ENCODE data around the gene CCDC186. TPM values are rescaled to one million over a fixed set of nuclear protein-coding genes. Genes with fewer than 3 reads are reported as not detected.
"Not testable (repeated sequence)": the region's sequence is repeated elsewhere in the genome, so short reads cannot be mapped to it uniquely, and the experiment has no call there.

The CCDC186 gene
- total RNA-seq, 1 donor from 2014 or later = 13.9 TPM

DNA sequence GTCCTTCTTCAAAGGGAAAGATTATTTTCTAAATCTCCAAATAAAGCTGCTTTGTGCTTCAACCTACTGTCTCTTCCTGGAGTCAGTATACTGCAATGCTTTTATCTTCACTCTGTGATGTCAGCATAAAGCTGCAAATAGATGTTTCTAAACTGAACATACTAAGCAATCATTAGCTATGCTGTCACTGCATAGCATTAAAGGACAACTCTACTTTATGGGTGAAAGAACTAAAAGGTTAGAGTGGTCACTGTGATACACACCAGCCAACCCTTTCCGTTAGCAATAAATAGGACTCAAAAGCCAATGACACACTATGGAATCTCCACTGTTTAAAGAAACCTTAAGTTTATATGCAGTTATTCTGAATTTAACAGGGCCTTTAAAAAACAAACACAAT is 1.8 kb downstream of the CCDC186 start:
- Mint-ChIP-seq H3K4me3 (ENCODE audit: low read depth) (peak overlapping the region; percentile 97), H3K4me1 (ENCODE audit: low read depth) (peaks cover 26% of the 10 kb centered on the region), H3K36me3 (ENCODE audit: low read depth) (peaks cover 26% of the 10 kb centered on the region), H3K27me3 (ENCODE audit: low read depth) (peaks cover 19% of the 10 kb centered on the region), H3K9me3 (peaks cover 11% of the 10 kb centered on the region), H3K27ac (peak overlapping the region; percentile 50)
- intact Hi-C loops (cut with micrococcal nuclease) = loop anchor here (5.0 to 10.0 kb wide), 3 partner anchors 320 to 445 kb away; partner anchors contain the start of genes DCLRE1A and NHLRC2
- no peak for DNase-seq (ENCODE audit: low spot score)

DNA sequence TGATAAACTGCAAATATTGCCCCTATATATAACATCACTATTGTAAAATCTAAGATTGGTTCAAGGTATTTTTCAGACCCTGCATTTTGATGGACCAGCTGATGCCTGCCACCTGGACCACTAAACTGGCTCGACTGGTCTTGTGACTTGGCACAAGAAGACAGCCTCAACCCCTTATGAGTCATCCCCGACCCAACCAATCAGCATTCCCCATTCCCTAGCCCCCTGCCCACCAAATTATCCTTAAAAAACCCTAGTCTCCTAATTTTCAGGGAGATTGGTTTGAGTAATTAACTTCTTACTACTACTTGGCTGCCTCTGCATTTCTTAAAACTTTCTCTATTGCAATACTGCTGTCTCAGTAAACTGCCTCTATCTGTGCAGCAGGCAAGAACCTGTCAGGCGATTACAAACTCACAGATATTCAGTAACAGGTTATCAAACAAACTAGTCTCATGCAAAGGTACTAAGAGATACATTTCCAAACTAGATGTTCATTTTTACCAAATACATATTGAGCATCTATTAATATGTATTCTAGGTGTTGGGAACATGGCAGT is 5.5 kb downstream of the CCDC186 start:
- no peak for DNase-seq (ENCODE audit: low spot score)
- Mint-ChIP-seq H3K36me3 (ENCODE audit: low read depth) (peaks cover 36% of the 10 kb centered on the region), H3K4me3 (ENCODE audit: low read depth) (no peak overlapping the region), H3K27ac (no peak overlapping the region), H3K27me3 (ENCODE audit: low read depth) (no peaks in the 10 kb centered on the region), H3K4me1 (ENCODE audit: low read depth) (peaks cover 20% of the 10 kb centered on the region), H3K9me3 (peaks cover 12% of the 10 kb centered on the region)
- intact Hi-C loops (cut with micrococcal nuclease) = no loop called here

DNA sequence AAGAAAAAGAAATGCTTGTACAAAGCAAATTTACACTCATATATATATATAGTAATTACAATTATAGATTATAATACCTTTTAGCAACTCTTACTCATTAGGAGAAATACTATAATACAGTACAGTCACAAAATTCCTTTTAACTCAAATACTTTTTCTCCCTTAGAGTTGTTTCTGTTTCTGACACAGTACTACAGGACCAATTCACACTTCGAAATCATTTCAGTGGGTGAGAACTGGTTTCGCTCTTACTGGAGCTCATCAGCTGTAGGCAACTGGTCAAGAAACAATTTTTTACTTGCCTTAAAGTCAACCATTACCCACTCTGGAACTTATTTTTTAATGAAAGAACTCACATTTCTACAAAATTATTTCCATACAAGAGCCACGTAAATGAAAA is 6.0 kb downstream of the CCDC186 start:
- H3K4me3 Mint-ChIP-seq (ENCODE audit: low read depth) = no peak overlapping the region
- H3K27ac Mint-ChIP-seq = no peak overlapping the region
- no peaks in the 10 kb centered on the region for H3K27me3 Mint-ChIP-seq (ENCODE audit: low read depth)

DNA sequence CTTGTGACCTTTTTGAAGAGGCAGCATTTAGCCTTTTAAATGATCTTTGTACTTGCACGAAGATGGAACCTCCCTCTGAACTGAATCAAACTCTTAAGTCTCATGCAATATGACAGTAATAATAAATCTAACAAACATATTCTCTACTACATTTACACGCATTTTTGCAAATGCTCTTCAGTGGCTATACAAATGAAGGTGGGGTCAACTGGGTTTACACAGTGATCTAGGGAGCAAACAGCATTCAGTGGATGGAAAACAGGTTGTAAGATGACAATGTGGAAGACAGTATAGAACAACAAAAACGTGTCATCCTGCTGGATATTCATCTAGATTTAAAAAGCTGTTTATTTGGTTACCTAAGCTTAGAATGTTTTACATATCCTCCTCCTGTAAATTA is 7.5 kb downstream of the CCDC186 start:
- Mint-ChIP-seq H3K4me1 (ENCODE audit: low read depth) (peaks cover 17% of the 10 kb centered on the region), H3K9me3 (peaks cover 12% of the 10 kb centered on the region), H3K27ac (no peak overlapping the region), H3K36me3 (ENCODE audit: low read depth) (peaks cover 53% of the 10 kb centered on the region), H3K27me3 (ENCODE audit: low read depth) (no peaks in the 10 kb centered on the region), H3K4me3 (ENCODE audit: low read depth) (no peak overlapping the region)
- no peak for DNase-seq (ENCODE audit: low spot score)
- intact Hi-C loops (cut with micrococcal nuclease) = no loop called here

More for the DNA sequence above, 6.0 kb downstream of the CCDC186 start:
- Mint-ChIP-seq H3K9me3 (peaks cover 12% of the 10 kb centered on the region), H3K4me1 (ENCODE audit: low read depth) (peaks cover 21% of the 10 kb centered on the region), H3K36me3 (ENCODE audit: low read depth) (peaks cover 41% of the 10 kb centered on the region)
- intact Hi-C loops (cut with micrococcal nuclease) = no loop called here
- DNase-seq (ENCODE audit: low spot score) = no peak

DNA sequence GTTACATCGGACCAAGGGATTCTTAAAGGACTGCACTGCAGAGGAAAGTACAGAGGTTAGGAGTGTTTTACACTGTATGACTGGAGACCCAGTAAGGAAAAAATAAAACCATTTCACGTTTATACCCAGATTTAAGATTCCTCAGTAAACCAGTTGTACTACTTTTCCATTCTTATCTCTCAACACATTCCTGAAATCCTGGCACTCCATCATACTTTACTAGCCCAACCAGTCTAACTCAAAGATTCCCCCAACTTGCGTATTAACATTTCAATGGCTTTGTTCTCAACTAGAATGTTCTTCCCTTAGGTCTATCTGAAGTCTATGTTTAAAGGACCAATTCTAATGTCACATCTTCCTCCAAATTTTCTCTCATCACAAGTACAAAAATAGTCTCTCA is 8.0 kb downstream of the CCDC186 start:
- Mint-ChIP-seq H3K27ac (no peak overlapping the region), H3K36me3 (ENCODE audit: low read depth) (peaks cover 57% of the 10 kb centered on the region), H3K27me3 (ENCODE audit: low read depth) (no peaks in the 10 kb centered on the region), H3K9me3 (peaks cover 12% of the 10 kb centered on the region), H3K4me1 (ENCODE audit: low read depth) (peaks cover 17% of the 10 kb centered on the region), H3K4me3 (ENCODE audit: low read depth) (no peak overlapping the region)
- DNase-seq (ENCODE audit: low spot score) = no peak
- intact Hi-C loops (cut with micrococcal nuclease) = no loop called here

DNA sequence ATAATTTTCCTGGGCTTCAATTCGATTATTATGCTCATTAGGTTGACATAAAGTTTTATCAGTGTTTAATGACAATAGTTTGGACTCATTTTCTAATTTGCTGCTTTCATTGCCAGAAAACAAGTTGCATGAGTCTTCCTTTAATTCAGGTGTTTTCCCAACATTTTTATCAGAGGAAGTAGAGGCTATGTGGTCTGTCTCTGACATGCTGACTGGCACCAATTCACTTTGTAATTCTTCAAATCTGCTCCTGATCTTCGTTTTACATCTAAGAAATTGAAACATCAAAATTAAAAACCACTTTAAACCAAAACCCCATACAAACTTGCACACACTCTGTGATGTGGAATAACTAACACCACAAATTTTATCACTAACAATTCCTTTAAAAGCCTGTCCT is 10.9 kb downstream of the CCDC186 start:
- Mint-ChIP-seq H3K27ac (no peak overlapping the region), H3K36me3 (ENCODE audit: low read depth) (peaks cover 36% of the 10 kb centered on the region), H3K4me1 (ENCODE audit: low read depth) (peaks cover 17% of the 10 kb centered on the region), H3K27me3 (ENCODE audit: low read depth) (no peaks in the 10 kb centered on the region), H3K9me3 (peaks cover 4% of the 10 kb centered on the region), H3K4me3 (ENCODE audit: low read depth) (no peak overlapping the region)
- no peak for DNase-seq (ENCODE audit: low spot score)
- intact Hi-C loops (cut with micrococcal nuclease) = no loop called here

DNA sequence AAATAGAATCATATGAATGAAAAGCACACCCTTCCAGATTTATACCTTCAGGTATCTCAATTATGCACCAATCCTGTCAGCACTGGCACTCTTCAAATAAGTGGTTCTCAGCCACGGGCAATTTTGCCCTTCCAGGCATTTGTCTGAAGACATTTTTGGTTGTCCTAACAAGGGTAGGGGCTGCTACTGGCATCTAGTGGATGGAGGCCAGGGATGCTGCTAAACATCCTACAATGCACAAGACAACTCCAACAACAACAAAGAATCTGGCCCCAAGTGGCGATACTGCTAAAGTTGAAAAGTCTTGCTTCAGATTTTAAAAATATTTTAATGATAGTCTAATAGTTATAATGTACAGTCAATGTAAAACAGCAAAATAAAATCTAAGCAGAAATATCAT is 16.1 kb downstream of the CCDC186 start:
- H3K36me3 Mint-ChIP-seq (ENCODE audit: low read depth) = peaks cover 30% of the 10 kb centered on the region
- no peaks in the 10 kb centered on the region for H3K9me3 Mint-ChIP-seq
- no peaks in the 10 kb centered on the region for H3K27me3 Mint-ChIP-seq (ENCODE audit: low read depth)
- no peak for DNase-seq (ENCODE audit: low spot score)
- H3K27ac Mint-ChIP-seq = no peak overlapping the region
- peaks cover 6% of the 10 kb centered on the region for H3K4me1 Mint-ChIP-seq (ENCODE audit: low read depth)
- intact Hi-C loops (cut with micrococcal nuclease) = no loop called here
- H3K4me3 Mint-ChIP-seq (ENCODE audit: low read depth) = no peak overlapping the region

DNA sequence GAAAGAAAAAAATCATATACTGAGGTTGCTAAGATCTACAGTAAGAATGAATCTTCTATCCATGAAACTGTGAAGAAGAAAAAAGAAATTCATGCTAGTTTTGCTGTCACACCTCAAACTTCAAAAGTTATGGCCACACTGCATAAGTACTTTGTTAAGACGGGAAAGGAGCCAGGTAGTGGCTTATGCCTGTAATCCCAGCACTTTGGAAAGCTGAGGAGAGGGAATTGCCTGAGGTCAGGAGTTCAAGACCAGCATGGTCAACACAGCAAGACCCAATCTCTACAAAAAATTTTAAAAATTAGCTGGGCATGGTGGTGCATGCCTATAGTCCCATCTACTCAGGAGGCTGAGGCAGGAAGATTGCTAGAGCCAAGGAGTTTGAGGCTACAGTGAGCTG is 22.1 kb downstream of the CCDC186 start:
- H3K9me3 Mint-ChIP-seq = no peaks in the 10 kb centered on the region
- H3K4me3 Mint-ChIP-seq (ENCODE audit: low read depth) = no peak overlapping the region
- no peaks in the 10 kb centered on the region for H3K27me3 Mint-ChIP-seq (ENCODE audit: low read depth)
- no peak overlapping the region for H3K27ac Mint-ChIP-seq
- H3K36me3 Mint-ChIP-seq (ENCODE audit: low read depth) = peaks cover 44% of the 10 kb centered on the region
- DNase-seq (ENCODE audit: low spot score) = no peak
- no peaks in the 10 kb centered on the region for H3K4me1 Mint-ChIP-seq (ENCODE audit: low read depth)
- intact Hi-C loops (cut with micrococcal nuclease) = no loop called here

DNA sequence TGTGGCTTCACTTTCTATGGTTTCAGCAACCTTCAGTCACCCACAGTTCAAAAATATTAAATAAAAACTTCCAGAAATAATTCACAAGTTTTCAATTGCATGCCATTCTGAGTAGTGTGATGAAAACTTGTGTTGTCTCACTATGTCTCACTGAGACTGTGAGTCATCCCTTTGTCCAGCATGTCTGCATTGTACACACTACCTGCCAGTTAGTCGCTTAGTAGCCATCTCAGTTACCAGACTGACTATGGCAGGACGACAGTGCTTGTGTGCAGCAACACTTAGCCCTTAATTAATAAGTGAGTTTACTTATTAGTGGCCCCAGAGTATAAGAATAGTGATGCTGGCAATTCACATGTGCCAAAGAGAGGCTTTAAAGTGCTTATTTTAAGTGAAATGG is 22.5 kb downstream of the CCDC186 start:
- no peaks in the 10 kb centered on the region for H3K9me3 Mint-ChIP-seq
- H3K4me1 Mint-ChIP-seq (ENCODE audit: low read depth) = no peaks in the 10 kb centered on the region
- H3K27me3 Mint-ChIP-seq (ENCODE audit: low read depth) = no peaks in the 10 kb centered on the region
- H3K27ac Mint-ChIP-seq = no peak overlapping the region
- intact Hi-C loops (cut with micrococcal nuclease) = no loop called here
- no peak for DNase-seq (ENCODE audit: low spot score)
- peaks cover 44% of the 10 kb centered on the region for H3K36me3 Mint-ChIP-seq (ENCODE audit: low read depth)
- no peak overlapping the region for H3K4me3 Mint-ChIP-seq (ENCODE audit: low read depth)

DNA sequence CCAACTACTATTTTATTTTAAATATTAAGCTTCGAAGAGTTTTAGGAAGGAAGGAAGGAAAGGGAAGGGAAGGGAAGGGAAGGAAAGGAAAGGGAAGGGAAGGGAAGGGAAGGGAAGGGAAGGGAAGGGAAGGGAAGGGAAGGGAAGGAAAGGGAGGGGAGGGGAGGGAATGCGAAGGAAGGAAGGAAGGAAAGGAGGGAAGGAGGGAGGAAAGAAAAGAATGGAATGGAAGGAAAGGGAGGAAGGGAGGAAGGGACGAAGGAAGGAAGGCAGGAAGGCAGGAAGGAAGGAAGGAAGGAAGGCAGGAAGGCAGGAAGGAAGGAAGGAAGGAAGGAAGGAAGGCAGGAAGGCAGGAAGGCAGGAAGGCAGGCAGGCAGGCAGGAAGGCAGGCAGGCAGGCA is 24.5 kb downstream of the CCDC186 start:
- H3K36me3 Mint-ChIP-seq (ENCODE audit: low read depth) = peaks cover 43% of the 10 kb centered on the region
- intact Hi-C loops (cut with micrococcal nuclease); DNase-seq (ENCODE audit: low spot score); H3K9me3 Mint-ChIP-seq; H3K27me3 Mint-ChIP-seq (ENCODE audit: low read depth); H3K4me3 Mint-ChIP-seq (ENCODE audit: low read depth); H3K27ac Mint-ChIP-seq; H3K4me1 Mint-ChIP-seq (ENCODE audit: low read depth): not testable (repeated sequence)

DNA sequence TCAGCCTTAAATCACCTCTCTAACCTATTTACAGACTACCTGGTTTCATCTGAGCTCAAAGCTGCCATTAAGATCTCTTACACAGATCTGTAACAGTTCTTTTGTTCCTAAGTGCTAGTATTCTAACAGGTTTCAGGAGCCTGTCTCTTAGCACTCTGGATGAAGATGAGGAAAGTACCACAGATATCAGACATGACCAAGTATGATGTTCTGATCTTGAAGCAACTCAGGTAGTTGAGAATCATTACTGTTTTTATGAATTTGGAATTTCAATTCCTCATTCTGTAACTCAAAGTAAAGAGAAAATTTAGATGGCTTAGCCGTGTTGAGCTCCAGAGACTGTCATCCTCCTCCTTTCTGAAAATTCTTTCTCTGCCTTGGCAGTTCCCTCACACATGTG is 30.8 kb downstream of the CCDC186 start:
- no peak for DNase-seq (ENCODE audit: low spot score)
- H3K27ac Mint-ChIP-seq = no peak overlapping the region
- peaks cover 42% of the 10 kb centered on the region for H3K36me3 Mint-ChIP-seq (ENCODE audit: low read depth)
- no peaks in the 10 kb centered on the region for H3K4me1 Mint-ChIP-seq (ENCODE audit: low read depth)
- no peaks in the 10 kb centered on the region for H3K27me3 Mint-ChIP-seq (ENCODE audit: low read depth)
- no peaks in the 10 kb centered on the region for H3K9me3 Mint-ChIP-seq
- intact Hi-C loops (cut with micrococcal nuclease) = no loop called here
- no peak overlapping the region for H3K4me3 Mint-ChIP-seq (ENCODE audit: low read depth)

DNA sequence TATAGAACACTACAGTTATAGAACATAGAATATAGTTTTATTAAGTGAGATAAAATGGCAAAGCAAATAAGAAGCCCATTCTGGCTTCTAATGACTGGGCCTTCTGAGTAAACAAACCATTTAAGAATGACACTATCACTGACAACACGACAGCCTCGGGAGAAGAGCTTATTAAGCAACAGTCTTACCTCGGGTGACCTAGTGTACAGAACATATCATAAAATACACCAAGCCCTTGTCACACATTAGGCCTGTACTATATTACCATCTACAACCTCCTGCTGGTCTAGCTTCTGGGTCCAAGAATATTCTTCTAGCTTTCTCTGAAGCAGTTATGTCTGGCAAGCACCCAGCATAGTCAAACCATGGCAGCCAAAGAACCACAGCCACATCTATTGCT is 32.0 kb downstream of the CCDC186 start:
- Mint-ChIP-seq H3K27me3 (ENCODE audit: low read depth) (no peaks in the 10 kb centered on the region), H3K36me3 (ENCODE audit: low read depth) (peaks cover 34% of the 10 kb centered on the region), H3K4me1 (ENCODE audit: low read depth) (no peaks in the 10 kb centered on the region), H3K4me3 (ENCODE audit: low read depth) (no peak overlapping the region), H3K9me3 (no peaks in the 10 kb centered on the region), H3K27ac (no peak overlapping the region)
- DNase-seq (ENCODE audit: low spot score) = no peak
- intact Hi-C loops (cut with micrococcal nuclease) = no loop called here

DNA sequence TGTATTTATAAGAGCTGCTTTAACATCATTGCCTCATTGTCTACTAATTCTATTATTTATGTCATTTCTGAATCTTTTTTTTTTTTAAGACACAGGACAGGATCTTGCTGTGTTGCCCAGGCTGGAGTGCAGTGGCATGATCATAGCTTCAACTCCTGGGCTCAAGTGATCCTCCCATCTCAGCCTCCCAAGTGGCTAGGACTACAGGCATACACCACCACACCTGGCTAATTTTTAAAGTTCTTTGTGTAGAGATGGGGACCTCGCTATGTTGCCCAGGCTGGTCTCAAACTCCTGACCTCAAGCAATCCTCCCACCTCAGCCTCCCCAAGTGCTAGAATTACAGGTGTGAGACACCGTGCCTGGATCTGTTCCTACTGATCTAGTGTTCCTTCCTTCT is 33.2 kb downstream of the CCDC186 start:
- H3K27ac Mint-ChIP-seq; H3K27me3 Mint-ChIP-seq (ENCODE audit: low read depth); DNase-seq (ENCODE audit: low spot score); intact Hi-C loops (cut with micrococcal nuclease); H3K4me1 Mint-ChIP-seq (ENCODE audit: low read depth); H3K4me3 Mint-ChIP-seq (ENCODE audit: low read depth); H3K9me3 Mint-ChIP-seq: not testable (repeated sequence)
- peaks cover 35% of the 10 kb centered on the region for H3K36me3 Mint-ChIP-seq (ENCODE audit: low read depth)

DNA sequence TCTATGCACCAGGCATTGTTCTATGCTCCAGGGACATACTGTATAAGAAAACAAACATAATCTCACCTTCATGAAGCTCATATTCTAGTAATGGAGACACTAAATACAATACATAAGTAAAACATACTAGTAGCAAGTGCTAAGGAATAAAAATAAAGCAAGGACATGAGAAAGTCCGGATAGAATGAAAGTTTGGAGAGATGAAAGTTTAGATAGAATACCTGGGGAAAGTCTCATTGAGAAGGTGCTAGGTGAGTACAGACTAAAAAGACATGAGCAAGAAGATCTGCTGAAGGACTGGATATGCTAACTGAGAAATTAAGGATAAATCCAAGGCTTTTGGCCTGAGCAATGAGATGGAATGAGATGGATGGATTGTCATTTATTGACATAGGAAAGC is 34.0 kb downstream of the CCDC186 start:
- H3K27me3 Mint-ChIP-seq (ENCODE audit: low read depth) = no peaks in the 10 kb centered on the region
- DNase-seq (ENCODE audit: low spot score) = no peak
- H3K9me3 Mint-ChIP-seq = no peaks in the 10 kb centered on the region
- H3K27ac Mint-ChIP-seq = no peak overlapping the region
- no peak overlapping the region for H3K4me3 Mint-ChIP-seq (ENCODE audit: low read depth)
- intact Hi-C loops (cut with micrococcal nuclease) = no loop called here
- H3K4me1 Mint-ChIP-seq (ENCODE audit: low read depth) = no peaks in the 10 kb centered on the region
- peaks cover 35% of the 10 kb centered on the region for H3K36me3 Mint-ChIP-seq (ENCODE audit: low read depth)
